Activated CD8-positive, alpha-beta T cell treated with anti-CD3 and anti-CD28 coated beads for 36 hours (primary cell): Measurements from ENCODE around the gene EAF1. TPM values are rescaled to one million over a fixed set of nuclear protein-coding genes. Genes with fewer than 3 reads are reported as not detected.
"Not testable (repeated sequence)": the region's sequence is repeated elsewhere in the genome, so short reads cannot be mapped to it uniquely, and the experiment has no call there.

Source experiments
- ATAC-seq: fragments of 200-7000 bp; cut with Tn5 transposase; one replicate; pipeline ENCODE4 v1.10.0; 2021; ENCODE audit warnings: mild to moderate bottlenecking, moderate library complexity
- CTCF ChIA-PET: fragments of 350-600 bp; sonication (Branson Sonifier 250); formaldehyde crosslinking; loops from one replicate; lab custom pipeline; 2021; ENCODE audit warnings: antibody characterized with exemption; lab: Charles Lee
- POLR2A ChIA-PET: fragments of 350-600 bp; sonication (Branson Sonifier 250); formaldehyde crosslinking; loops from one replicate; lab custom pipeline; 2021; ENCODE audit warnings: antibody characterized with exemption; lab: Charles Lee
- DNase-seq: peaks from one replicate; pipeline ENCODE4 v3.0.0-alpha.2; 2020
- H3K27ac Mint-ChIP-seq: one replicate; pipeline ENCODE4 v1.8.0; 2021; ENCODE audit warnings: mild to moderate bottlenecking, mixed read lengths
- H3K27me3 Mint-ChIP-seq: one replicate; pipeline ENCODE4 v1.8.0; 2021; ENCODE audit warnings: mixed read lengths
- H3K36me3 Mint-ChIP-seq: one replicate; pipeline ENCODE4 v1.8.0; 2021; ENCODE audit warnings: low read depth, mixed read lengths
- H3K4me1 Mint-ChIP-seq: one replicate; pipeline ENCODE4 v1.8.0; 2021; ENCODE audit warnings: low read depth, mixed read lengths
- H3K4me3 Mint-ChIP-seq: one replicate; pipeline ENCODE4 v1.8.0; 2021; ENCODE audit warnings: mild to moderate bottlenecking, moderate library complexity, mixed read lengths
- H3K9me3 Mint-ChIP-seq: one replicate; pipeline ENCODE4 v1.8.0; 2021; ENCODE audit warnings: mixed read lengths
- CTCF ChIP-seq: fragments of 200-600 bp; IDR thresholded peaks from one replicate; pipeline ENCODE4 v1.8.0; 2022; ENCODE audit warnings: antibody characterized with exemption, mild to moderate bottlenecking
- intact Hi-C: fragments of 100-400 bp; cut with micrococcal nuclease; formaldehyde crosslinking; loops from one replicate; pipeline ENCODE4 v1.10.0; 2022
- total RNA-seq, 2 experiments: library from RNA; stranded (reverse); gene quantifications; one replicate each; pipeline ENCODE4 v1.2.3, GENCODE V29; 2021

EAF1 gene
- total RNA-seq, 2 experiments from 2014 or later = 19.7 to 21.8 TPM

GRCh38 chr3:15384510-15385237 lies 42.7 kb upstream of the EAF1 start:
- ChIA-PET POLR2A (no interaction called here), CTCF (interaction anchor here (0.9 to 6.3 kb wide), 8 partner anchors 13 to 184 kb away, joined by 3 to 36 read pairs (median 3); partner anchors contain the start of gene SH3BP5)
- Mint-ChIP-seq H3K4me3 (no peak overlapping the region), H3K9me3 (peaks cover 8% of the 10 kb centered on the region), H3K4me1 (peaks cover 3% of the 10 kb centered on the region), H3K36me3 (no peaks in the 10 kb centered on the region), H3K27ac (no peak overlapping the region), H3K27me3 (no peaks in the 10 kb centered on the region)
- DNase-seq (no peak), ATAC-seq (no peak)
- no peak for TF ChIP-seq CTCF
- intact Hi-C loops = no loop called here

DNA sequence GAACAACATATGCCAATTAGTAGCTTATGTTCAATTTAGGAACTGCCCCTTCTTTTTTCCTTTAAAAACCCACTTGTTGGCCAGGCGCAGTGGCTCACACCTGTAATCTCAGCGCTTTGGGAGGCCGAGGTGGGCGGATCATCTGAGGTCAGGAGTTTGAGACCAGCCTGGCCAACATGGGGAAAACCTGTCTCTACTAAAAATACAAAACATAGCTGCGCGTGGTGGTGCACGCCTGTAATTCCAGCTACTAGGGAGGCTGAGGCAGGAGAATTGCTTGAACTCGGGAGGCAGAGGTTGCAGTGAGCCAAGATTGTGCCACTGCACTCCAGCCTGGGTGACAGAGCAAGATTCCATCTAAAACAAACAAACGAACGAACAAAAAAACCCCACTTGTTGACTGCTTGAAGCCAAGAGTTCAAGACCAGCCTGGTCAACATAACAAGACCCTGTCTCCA lies 42.1 kb upstream of the EAF1 start:
- H3K4me1 Mint-ChIP-seq, H3K9me3 Mint-ChIP-seq, H3K27me3 Mint-ChIP-seq, ATAC-seq, H3K27ac Mint-ChIP-seq, H3K4me3 Mint-ChIP-seq, intact Hi-C loops, H3K36me3 Mint-ChIP-seq, DNase-seq, POLR2A ChIA-PET: not testable (repeated sequence)
- CTCF ChIA-PET = interaction anchor here (0.9 to 6.3 kb wide), 5 partner anchors 13 to 118 kb away, joined by 3 to 36 read pairs (median 3); partner anchors contain the start of gene SH3BP5

DNA sequence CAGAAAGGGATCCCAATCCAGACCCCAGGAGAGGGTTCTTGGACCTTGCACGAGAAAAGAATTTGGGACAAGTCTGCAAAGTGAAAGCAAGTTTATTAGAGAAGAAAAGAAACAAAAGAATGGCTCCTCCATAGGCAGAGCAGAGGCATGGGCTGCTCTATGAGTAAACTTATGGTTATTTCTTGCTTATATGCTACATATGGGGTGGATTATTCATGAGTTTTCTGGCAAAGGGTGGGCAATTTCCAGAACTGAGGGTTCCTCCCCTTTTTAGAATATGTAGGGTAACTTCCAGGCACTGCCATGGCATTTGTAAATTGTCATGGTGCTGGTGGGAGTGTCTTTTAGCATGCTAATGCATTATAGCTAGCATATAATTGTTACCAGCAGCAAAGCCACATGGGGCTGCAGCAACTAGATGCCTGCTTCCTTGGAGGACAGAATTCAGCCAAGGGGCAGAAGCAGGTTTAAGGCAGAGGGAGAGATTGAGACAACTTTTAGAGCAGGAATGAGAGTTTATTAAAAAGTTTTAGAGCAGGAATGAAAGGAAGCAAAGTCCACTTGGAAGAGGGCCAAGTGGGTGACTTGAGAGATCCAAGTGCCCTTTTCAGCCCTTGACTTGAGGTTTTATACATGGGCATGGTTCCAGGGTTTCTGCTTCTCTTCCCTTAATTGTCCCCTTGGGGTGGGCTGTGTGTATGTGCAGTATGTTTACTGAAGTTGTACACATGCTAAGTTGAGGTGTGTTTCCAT lies 41.3 kb upstream of the EAF1 start:
- ATAC-seq (no peak), DNase-seq (no peak)
- ChIA-PET POLR2A (no interaction called here), CTCF (interaction anchor here (1.2 to 6.3 kb wide), 3 partner anchors 19 to 119 kb away, joined by 3 to 36 read pairs (median 9); partner anchors contain the start of gene SH3BP5)
- no peaks in the 10 kb centered on the region for H3K27me3 Mint-ChIP-seq
- intact Hi-C loops = no loop called here
- peaks cover 3% of the 10 kb centered on the region for H3K4me1 Mint-ChIP-seq
- H3K9me3 Mint-ChIP-seq = peaks cover 8% of the 10 kb centered on the region
- no peaks in the 10 kb centered on the region for H3K36me3 Mint-ChIP-seq
- no peak for TF ChIP-seq CTCF
- H3K27ac Mint-ChIP-seq = no peak overlapping the region
- no peak overlapping the region for H3K4me3 Mint-ChIP-seq

DNA sequence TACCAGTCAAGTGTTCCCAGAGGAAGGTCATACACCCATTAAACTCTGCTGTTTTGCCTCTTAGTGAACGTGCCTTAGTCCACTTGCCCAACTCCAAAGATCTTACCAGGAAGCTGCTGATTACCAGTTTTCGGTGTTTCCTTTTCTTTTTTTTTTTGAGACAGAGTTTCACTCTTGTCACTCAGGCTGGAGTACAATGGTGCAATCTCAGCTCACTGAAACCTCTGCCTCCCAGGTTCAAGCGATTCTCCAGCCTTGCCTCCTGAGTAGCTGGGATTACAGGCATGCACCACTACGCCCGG lies 40.8 kb upstream of the EAF1 start:
- ATAC-seq, H3K9me3 Mint-ChIP-seq, POLR2A ChIA-PET, H3K27ac Mint-ChIP-seq, H3K4me1 Mint-ChIP-seq, DNase-seq, H3K36me3 Mint-ChIP-seq, intact Hi-C loops, H3K27me3 Mint-ChIP-seq, H3K4me3 Mint-ChIP-seq: not testable (repeated sequence)
- CTCF ChIA-PET = interaction anchor here (2.3 to 6.3 kb wide), 2 partner anchors 19 to 119 kb away, joined by 9 to 36 read pairs; no protein-coding TSS in a partner anchor

- peaks cover 8% of the 10 kb centered on the region for H3K9me3 Mint-ChIP-seq
- H3K4me1 Mint-ChIP-seq = peaks cover 3% of the 10 kb centered on the region
- no peak overlapping the region for H3K4me3 Mint-ChIP-seq
- H3K27ac Mint-ChIP-seq = no peak overlapping the region
- CTCF ChIA-PET = interaction anchor here (0.8 to 6.3 kb wide), 3 partner anchors 18 to 120 kb away, joined by 3 to 36 read pairs (median 9); partner anchors contain the start of gene SH3BP5
- intact Hi-C loops = no loop called here
- ATAC-seq (no peak), DNase-seq (no peak)
- no peaks in the 10 kb centered on the region for H3K36me3 Mint-ChIP-seq
- H3K27me3 Mint-ChIP-seq = no peaks in the 10 kb centered on the region
- no peak for TF ChIP-seq CTCF
- POLR2A ChIA-PET = interaction anchor here (0.7 to 0.9 kb wide), 2 partner anchors 123 to 192 kb away, joined by 3 read pairs; no protein-coding TSS in a partner anchor
These were observed 40.2 kb upstream of the EAF1 start for GRCh38 chr3:15387171-15387581.
